ENCODE measurements around the gene SLC35E1. TPM values are rescaled to one million over a fixed set of nuclear protein-coding genes. Genes with fewer than 3 reads are reported as not detected.

Gene SLC35E1
- polyA plus RNA-seq, 1 donor (not counting 4 experiments of a cell fraction or from before 2014, with no cell fraction given) = 30.3 TPM

DNA sequence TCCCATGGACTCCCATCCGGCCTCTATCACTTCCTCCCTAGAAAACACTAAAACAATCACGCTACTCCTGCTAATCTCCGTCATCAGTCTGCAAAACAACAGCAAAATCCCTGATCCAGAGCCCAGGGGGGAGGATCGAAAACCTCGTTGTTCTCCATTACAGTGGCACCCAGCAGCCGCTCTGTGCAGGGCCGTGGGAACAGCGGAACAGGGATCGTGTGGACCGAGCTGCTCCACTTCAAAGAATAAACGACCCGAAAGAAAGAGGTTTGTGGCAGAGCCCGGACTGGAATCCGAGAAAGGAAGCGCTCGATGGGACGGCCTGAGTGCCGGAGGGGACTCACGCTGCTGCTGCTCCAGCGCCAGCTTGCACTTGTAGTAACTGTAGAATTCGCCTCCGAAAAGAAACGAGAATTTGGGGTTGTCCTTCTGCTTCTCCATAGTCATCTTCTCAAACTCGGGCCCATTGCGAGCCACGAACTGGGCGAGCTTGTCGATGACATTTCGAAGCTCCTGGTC is 30.6 kb downstream of the SLC35E1 start:
- TF ChIP-seq EZH2 (IDR thresholded peaks at IDR 0.05; ENCODE audit: low read length) = no peak
- TF ChIP-seq, protein P1, sequence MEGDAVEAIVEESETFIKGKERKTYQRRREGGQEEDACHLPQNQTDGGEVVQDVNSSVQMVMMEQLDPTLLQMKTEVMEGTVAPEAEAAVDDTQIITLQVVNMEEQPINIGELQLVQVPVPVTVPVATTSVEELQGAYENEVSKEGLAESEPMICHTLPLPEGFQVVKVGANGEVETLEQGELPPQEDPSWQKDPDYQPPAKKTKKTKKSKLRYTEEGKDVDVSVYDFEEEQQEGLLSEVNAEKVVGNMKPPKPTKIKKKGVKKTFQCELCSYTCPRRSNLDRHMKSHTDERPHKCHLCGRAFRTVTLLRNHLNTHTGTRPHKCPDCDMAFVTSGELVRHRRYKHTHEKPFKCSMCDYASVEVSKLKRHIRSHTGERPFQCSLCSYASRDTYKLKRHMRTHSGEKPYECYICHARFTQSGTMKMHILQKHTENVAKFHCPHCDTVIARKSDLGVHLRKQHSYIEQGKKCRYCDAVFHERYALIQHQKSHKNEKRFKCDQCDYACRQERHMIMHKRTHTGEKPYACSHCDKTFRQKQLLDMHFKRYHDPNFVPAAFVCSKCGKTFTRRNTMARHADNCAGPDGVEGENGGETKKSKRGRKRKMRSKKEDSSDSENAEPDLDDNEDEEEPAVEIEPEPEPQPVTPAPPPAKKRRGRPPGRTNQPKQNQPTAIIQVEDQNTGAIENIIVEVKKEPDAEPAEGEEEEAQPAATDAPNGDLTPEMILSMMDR (optimal IDR thresholded peaks at IDR 0.05 in 1 of 3, IDR thresholded peaks at IDR 0.05 in 1 of 3, conservative IDR thresholded peaks at IDR 0.05 in 1 of 3; ENCODE audit: extremely low read depth in 1 of 3, insufficient read depth in 2 of 3, low read length in 3 of 3) = no peak
- H3K27me3 ChIP-seq (ENCODE audit: control insufficient read depth, extremely low read depth, insufficient read depth, low read length) = no peaks in the 10 kb centered on the region
- H4K20me1 ChIP-seq (ENCODE audit: control insufficient read depth, extremely low read depth, insufficient read depth, low read length) = peaks cover 23% of the 10 kb centered on the region
- H3K4me2 ChIP-seq (ENCODE audit: control insufficient read depth, extremely low read depth, insufficient read depth, low read depth, low read length) = peak overlapping the region; percentile 97
- H3K9ac ChIP-seq (ENCODE audit: control insufficient read depth, extremely low read depth, insufficient read depth, low read length) = peak overlapping the region; percentile 94
- H3K79me2 ChIP-seq (ENCODE audit: control insufficient read depth, insufficient read depth, low read length) = peaks cover 73% of the 10 kb centered on the region
- peak overlapping the region; percentile 78 to 99 (median 99) for H3K4me3 ChIP-seq (ENCODE audit: control insufficient read depth in 2 of 3, extremely low read depth in 1 of 3, insufficient read depth in 2 of 3, low read depth in 1 of 3, low read length in 3 of 3)
- DNase-seq (ENCODE audit: low read depth, low spot score) (no peak), FAIRE-seq (no peak)
- no peaks in the 10 kb centered on the region for H3K9me3 ChIP-seq (ENCODE audit: control insufficient read depth, low read depth, low read length)
- H3K9me1 ChIP-seq (ENCODE audit: control insufficient read depth, extremely low read depth, insufficient read depth, low read length) = no peaks in the 10 kb centered on the region
- peaks cover 14% of the 10 kb centered on the region for H3K4me1 ChIP-seq (ENCODE audit: control insufficient read depth, extremely low read depth, insufficient read depth, low read length)
- peak overlapping the region; percentile 0 for H2AFZ ChIP-seq (ENCODE audit: control insufficient read depth, low read length)
- H3K36me3 ChIP-seq (ENCODE audit: control insufficient read depth in 2 of 2, extremely low read depth in 1 of 2, insufficient read depth in 2 of 2, low read length in 2 of 2) = peaks cover 14 to 31% of the 10 kb centered on the region in 2 experiments
- H3K27ac ChIP-seq (ENCODE audit: control insufficient read depth, insufficient read depth, low read length) = peak overlapping the region; percentile 80
- dilution Hi-C loops (cut with MboI; ENCODE audit: extremely low pct_ligation_motif_present, low sequenced_read_pairs) = no loop called here

DNA sequence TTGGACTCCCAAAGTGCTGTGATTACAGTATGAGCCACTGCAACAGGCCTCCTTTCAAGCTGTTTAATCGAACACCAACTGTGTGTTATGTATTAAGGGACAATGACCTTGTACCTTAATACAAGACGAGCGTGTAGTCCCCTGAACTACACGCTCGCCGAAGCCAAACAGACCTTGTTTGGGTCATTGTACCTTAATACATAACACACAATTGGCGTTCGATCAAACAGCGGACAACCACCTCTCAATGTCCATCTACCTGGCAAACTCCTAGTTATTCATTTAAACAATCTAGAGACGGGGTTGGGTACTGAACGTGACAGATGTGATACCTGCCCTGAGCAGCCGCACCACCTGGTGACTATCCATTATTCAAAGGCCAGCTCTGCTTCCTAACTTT is 31.3 kb downstream of the SLC35E1 start:
- H3K36me3 ChIP-seq (ENCODE audit: control insufficient read depth in 2 of 2, extremely low read depth in 1 of 2, insufficient read depth in 2 of 2, low read length in 2 of 2) = peaks cover 18 to 37% of the 10 kb centered on the region in 2 experiments
- H3K79me2 ChIP-seq (ENCODE audit: control insufficient read depth, insufficient read depth, low read length) = peaks cover 80% of the 10 kb centered on the region

More for the DNA sequence above, 31.3 kb downstream of the SLC35E1 start:
- Histone ChIP-seq H2AFZ (ENCODE audit: control insufficient read depth, low read length) (no peak overlapping the region), H3K9me1 (ENCODE audit: control insufficient read depth, extremely low read depth, insufficient read depth, low read length) (no peaks in the 10 kb centered on the region), H3K4me3 (ENCODE audit: control insufficient read depth in 2 of 3, extremely low read depth in 1 of 3, insufficient read depth in 2 of 3, low read depth in 1 of 3, low read length in 3 of 3) (peak overlapping the region; percentile 78 to 99 (median 99)), H3K9ac (ENCODE audit: control insufficient read depth, extremely low read depth, insufficient read depth, low read length) (peak overlapping the region; percentile 94), H3K4me1 (ENCODE audit: control insufficient read depth, extremely low read depth, insufficient read depth, low read length) (peaks cover 14% of the 10 kb centered on the region), H3K27ac (ENCODE audit: control insufficient read depth, insufficient read depth, low read length) (peak overlapping the region; percentile 80), H4K20me1 (ENCODE audit: control insufficient read depth, extremely low read depth, insufficient read depth, low read length) (peaks cover 26% of the 10 kb centered on the region), H3K27me3 (ENCODE audit: control insufficient read depth, extremely low read depth, insufficient read depth, low read length) (no peaks in the 10 kb centered on the region), H3K4me2 (ENCODE audit: control insufficient read depth, extremely low read depth, insufficient read depth, low read depth, low read length) (peak overlapping the region; percentile 97), H3K9me3 (ENCODE audit: control insufficient read depth, low read depth, low read length) (no peaks in the 10 kb centered on the region)
- FAIRE-seq = no peak
- no peak for DNase-seq (ENCODE audit: low read depth, low spot score)
- dilution Hi-C loops (cut with MboI; ENCODE audit: extremely low pct_ligation_motif_present, low sequenced_read_pairs) = no loop called here
- TF ChIP-seq, protein P1 (optimal IDR thresholded peaks at IDR 0.05 in 1 of 3, IDR thresholded peaks at IDR 0.05 in 1 of 3, conservative IDR thresholded peaks at IDR 0.05 in 1 of 3; ENCODE audit: extremely low read depth in 1 of 3, insufficient read depth in 2 of 3, low read length in 3 of 3) = no peak
- TF ChIP-seq EZH2 (IDR thresholded peaks at IDR 0.05; ENCODE audit: low read length) = no peak

Data from keratinocyte (primary cell).